Suppressor macrophage treated with lipopolysaccharide for 1 hour (primary cell): ENCODE measurements around the gene WLS.

ENCODE experiments used
- DNase-seq, 3 donors: peaks; one replicate each; pipeline ENCODE4 v3.0.0-alpha.2; 2020 to 2022

The WLS gene

GRCh38 chr1:68129536-68130250 is 102.6 kb downstream of the WLS start:
- no peak for DNase-seq

DNA sequence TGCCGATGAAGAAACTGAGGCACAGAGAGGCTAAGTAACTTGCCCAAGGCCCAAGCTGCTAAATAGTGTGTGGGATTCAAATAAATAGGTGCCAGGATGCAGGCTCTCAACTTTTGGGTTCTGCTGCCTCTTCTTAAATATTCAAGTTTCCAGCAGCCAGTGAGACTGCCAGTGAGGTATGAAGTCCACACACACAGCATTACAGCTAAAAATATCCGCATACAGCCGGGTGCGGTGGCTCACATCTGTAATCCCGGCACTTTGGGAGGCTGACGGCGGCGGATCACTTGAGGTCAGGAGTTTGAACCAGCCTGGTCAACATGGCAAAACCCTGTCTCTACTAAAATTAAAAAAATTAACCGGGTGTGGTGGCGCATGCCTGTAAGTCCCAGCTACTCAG is 103.5 kb downstream of the WLS start:
- no peak for DNase-seq

- no peak for DNase-seq
These were observed 104.2 kb downstream of the WLS start for GRCh38 chr1:68128157-68128556.

GRCh38 chr1:68121536-68121935 is 110.8 kb downstream of the WLS start:
- no peak for DNase-seq

DNA sequence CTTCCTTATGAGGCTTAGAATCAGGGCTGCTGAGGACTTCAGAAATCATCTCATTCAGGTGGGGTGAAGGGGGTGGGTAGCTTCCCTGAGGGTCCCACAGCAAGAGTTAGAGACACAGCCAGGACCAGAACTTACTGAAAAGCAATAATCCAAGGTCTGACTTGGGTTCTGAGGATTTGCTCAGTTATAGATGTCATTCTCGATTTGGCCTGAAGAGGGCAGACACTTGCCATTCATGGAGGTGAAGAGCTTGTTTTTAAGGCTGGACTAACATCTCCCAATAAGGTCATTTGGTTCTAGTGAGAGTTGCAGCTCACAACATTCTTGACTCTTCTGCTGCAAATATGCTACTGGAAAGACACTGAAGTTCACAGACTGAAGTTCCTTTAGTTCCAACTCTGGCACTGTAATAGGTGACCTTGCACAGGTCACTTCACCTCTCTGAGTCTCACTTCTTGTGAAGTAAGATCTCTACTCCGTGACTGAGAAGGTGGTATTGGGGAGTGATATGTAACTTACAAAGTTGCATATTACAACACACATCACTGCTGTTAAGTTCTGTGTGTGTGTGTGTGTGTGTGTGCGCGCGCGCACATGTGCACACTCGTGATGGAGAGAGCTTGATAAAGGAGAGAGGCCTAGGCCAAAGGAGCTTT is 112.1 kb downstream of the WLS start:
- peak; percentile 74 to 84 (median 77) for DNase-seq

GRCh38 chr1:68119445-68119844 is 112.9 kb downstream of the WLS start:
- no peak for DNase-seq

- no peak for DNase-seq
These were observed 114.9 kb downstream of the WLS start for GRCh38 chr1:68117416-68117815.

DNA sequence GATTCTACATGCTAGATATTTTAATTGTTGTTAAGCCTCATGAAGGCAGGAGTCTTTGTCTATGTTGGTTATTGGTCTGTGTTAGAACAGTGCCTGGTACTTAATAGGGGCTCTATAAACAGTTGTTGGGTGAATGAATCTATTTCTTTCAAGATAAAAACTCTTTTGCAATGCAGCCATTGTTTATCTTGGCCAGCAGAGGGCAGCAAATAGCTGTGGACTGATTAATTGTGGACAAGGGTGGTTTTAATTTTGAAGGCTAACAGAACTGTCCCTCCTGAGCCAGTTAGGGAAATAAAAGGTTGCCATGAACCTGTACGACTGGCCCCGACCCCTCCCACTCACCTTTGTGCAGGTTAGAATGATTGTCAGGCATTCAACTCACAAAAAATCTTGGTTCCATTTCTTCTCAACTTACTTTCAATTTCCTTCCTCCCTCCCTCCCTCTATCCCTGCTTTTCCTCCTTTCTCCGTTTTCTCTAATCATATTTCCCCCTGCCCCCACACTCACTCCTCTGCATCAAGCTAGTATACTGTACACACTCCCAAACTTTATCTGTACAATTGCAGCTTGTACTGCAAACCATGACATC is 115.6 kb downstream of the WLS start:
- DNase-seq = peak; percentile 67 to 80 (median 70)

GRCh38 chr1:68115308-68115707 is 117.0 kb downstream of the WLS start:
- no peak for DNase-seq

DNA sequence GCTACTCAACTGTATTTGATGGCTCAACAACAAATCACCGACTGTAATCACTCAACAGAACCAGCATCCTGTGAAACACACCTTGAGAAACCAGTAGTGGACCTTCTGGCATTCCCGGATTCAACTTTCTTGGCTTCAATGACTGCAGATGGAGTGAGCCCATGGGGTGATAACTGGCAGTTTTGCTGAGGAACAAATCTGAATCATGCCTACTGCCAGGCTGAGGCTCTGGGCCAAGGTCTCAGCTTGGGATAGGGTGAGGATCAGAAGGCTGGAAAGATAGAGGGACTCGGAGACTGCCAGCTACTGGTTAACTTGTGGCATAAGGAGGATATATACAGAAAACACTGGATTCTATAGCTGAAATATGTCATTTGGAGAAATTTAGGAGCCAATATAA is 118.4 kb downstream of the WLS start:
- no peak for DNase-seq

GRCh38 chr1:68112835-68113243 is 119.5 kb downstream of the WLS start:
- DNase-seq = no peak

- DNase-seq = peak in 2 of 3 donors; percentile 17 to 22
These were observed 120.5 kb downstream of the WLS start for GRCh38 chr1:68111519-68112436.

DNA sequence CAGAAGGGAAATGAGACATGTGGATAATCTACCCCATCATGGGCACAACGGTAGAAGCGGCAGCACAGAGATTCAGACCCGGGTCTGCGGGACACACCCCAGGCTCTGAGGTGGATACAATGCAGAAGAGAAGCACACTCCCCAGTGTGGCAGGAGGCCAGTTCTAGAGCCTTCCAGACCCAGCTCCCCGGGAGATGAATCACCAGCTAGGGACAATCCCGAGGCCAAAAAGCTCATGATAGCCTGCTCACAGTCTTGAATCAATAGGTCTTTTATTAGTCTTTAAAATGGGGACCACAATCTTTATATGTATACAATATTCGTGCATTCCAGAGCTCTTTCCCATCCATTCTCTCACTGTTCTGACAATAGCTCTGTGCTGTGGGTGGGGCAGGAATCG is 124.6 kb downstream of the WLS start:
- DNase-seq = no peak

GRCh38 chr1:68103884-68104554 is 128.3 kb downstream of the WLS start:
- DNase-seq = no peak

- no peak for DNase-seq
These were observed 129.2 kb downstream of the WLS start for GRCh38 chr1:68103011-68103545.

- DNase-seq = no peak
These were observed 130.5 kb downstream of the WLS start for GRCh38 chr1:68101829-68102228.

DNA sequence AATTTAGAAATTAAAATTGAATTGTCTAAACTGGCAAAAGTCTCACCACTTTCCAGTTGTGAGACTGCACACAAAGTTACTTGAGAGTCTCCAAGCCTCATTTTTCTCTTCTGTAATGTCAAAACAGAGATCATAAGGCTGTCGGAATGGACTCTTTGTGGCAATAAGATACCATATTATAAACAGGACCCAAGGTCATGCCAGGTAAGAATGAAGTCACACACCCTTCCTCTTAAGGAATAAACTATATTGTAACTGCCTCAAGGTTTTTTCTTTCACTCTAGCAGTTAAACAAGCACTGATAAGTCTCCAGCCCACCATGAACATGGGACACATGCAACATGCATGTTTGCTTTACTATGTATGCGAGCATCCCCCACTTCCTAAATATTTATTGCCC is 131.8 kb downstream of the WLS start:
- no peak for DNase-seq

DNA sequence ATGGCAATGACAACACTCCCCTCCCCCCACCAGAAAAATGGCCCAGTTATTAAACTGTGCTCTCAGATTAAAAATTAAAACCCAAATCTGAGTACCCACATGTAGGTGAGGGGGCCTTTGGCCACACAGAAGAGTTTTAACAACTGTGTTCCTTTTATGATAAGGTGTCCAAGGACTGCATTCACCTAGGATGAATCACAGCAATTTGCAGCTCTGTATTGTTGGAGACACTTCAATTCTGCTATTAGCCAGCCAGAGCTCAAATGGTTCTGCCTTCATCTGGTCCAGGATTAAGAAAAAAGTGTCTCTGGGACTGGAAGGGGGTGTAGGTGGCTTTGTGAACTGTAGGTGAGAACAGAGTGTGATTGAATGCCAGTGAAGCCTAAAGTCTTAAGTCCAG is 138.6 kb downstream of the WLS start:
- DNase-seq = no peak

DNA sequence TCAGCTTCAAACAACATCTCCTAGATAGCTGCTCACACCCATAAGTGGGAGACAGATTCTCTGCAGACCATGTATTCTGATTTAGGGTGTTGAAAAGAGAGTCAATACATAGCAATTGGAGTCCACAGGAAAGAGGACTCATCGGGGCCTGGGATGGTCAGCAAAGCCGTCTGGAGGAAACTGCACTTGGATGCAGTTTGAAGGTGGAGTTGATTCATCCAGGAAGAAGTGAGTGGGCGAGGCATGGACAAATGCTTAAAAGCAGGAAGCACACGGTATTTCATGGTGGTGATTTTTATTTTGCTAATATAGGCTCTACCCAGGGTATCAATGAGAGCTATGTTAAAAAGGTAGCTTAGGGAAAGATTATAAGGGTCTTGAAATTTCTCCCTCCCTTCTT is 145.1 kb downstream of the WLS start:
- DNase-seq = no peak

DNA sequence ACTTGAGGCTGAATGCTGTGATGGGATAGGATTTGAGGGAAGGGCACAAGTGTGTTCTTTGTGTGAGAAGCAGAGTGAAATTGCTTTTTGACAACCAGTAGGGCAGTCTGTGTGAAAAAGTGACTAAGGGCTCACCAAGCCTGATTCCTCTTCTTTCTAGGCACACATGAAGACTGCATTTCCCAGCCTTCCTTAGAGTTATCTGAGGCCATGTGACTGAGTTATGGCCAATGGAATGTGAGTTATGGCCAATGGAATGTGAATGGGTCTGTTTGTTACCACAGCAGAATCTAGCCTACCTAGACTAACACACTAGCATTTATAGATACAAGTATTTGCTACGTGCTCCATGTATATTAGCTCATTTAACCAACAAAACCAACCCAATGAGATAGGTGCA is 146.6 kb downstream of the WLS start:
- DNase-seq = no peak

DNA sequence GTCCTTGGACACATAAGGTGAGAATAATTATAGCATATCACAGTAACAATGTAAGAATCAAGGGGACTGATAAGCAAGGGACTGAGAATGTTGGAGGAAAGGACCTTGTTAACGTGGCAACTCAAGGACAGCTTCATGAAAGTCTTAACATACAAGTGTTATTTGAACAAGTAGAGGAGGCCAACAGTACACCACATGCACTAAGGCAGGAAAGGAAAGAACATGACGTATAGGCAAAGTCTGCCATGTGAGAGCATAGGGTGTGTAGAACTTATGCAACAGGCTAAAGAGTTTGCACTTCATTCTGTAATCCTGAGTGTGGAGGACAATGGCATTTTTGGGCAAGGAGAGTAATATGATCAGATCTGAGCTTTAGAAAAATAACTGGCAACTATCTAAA is 148.6 kb downstream of the WLS start:
- DNase-seq = no peak

GRCh38 chr1:68081775-68082283 is 150.5 kb downstream of the WLS start:
- DNase-seq = no peak
